Ishikawa (cell line): ENCODE data around the gene S100A14.

Experiments used
- CEBPB ChIP-seq: IDR thresholded peaks from 2 replicates; pipeline ENCODE4 v1.6.1; 2012
- CREB1 ChIP-seq: IDR thresholded peaks from 2 replicates; pipeline ENCODE4 v1.6.1; 2012; ENCODE audit warnings: low read depth
- EGR1 ChIP-seq: IDR thresholded peaks from 2 replicates; pipeline ENCODE4 v1.6.1; 2012
- EP300 ChIP-seq: IDR thresholded peaks from 2 replicates; pipeline ENCODE4 v1.6.1; 2012; ENCODE audit warnings: borderline replicate concordance
- FOXM1 ChIP-seq: IDR thresholded peaks from 2 replicates; pipeline ENCODE4 v1.6.1; 2012; ENCODE audit warnings: low read depth, borderline replicate concordance
- NFIC ChIP-seq: IDR thresholded peaks from 2 replicates; pipeline ENCODE4 v1.6.1; 2012
- RAD21 ChIP-seq: IDR thresholded peaks from 2 replicates; pipeline ENCODE4 v1.6.1; 2012; ENCODE audit warnings: low read depth
- TAF1 ChIP-seq: IDR thresholded peaks from 2 replicates; pipeline ENCODE4 v1.6.1; 2012; ENCODE audit warnings: low read depth, mild to moderate bottlenecking
- TCF12 ChIP-seq: IDR thresholded peaks from 2 replicates; pipeline ENCODE4 v1.6.1; 2012; ENCODE audit warnings: low read depth
- TEAD4 ChIP-seq: IDR thresholded peaks from 2 replicates; pipeline ENCODE4 v1.6.1; 2012
- YY1 ChIP-seq: IDR thresholded peaks from 2 replicates; pipeline ENCODE4 v1.6.1; 2012; ENCODE audit warnings: low read depth
- ZBTB7A ChIP-seq: IDR thresholded peaks from 2 replicates; pipeline ENCODE4 v1.6.1; 2012; ENCODE audit warnings: low read depth
- TF ChIP-seq, protein P1 (sequence below): IDR thresholded peaks from 2 replicates; pipeline ENCODE4 v1.6.1; 2012; ENCODE audit warnings: low read depth, mild to moderate bottlenecking
- TF ChIP-seq, protein P2 (sequence below): IDR thresholded peaks from 2 replicates; pipeline ENCODE4 v1.6.1; 2012
- TF ChIP-seq, protein P3 (sequence below): IDR thresholded peaks from 2 replicates; pipeline ENCODE4 v1.6.1; 2012

S100A14 gene

DNA sequence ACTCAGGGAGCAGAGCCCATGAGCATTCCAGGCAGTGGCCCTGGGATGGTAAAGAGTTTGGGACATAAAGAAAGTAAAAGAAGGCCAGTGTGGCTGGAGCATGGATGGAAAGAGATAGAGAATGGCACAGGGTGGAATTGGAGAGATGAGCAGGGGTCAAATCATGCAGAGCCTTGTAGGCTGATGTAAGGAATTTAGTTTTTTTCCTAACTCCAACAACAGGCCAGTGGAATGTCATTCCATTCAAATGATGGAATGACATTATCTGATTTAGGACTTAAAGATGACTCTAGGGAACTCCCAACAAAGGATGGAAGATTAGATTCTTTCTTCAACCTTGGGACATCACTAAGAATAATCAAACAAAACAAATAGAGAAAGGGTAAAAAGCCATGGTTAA is 37.6 kb downstream of the S100A14 start:
- TF ChIP-seq TAF1 = no peak
- TF ChIP-seq TCF12 = no peak
- TF ChIP-seq CEBPB = no peak
- no peak for TF ChIP-seq TEAD4
- TF ChIP-seq, protein P1, sequence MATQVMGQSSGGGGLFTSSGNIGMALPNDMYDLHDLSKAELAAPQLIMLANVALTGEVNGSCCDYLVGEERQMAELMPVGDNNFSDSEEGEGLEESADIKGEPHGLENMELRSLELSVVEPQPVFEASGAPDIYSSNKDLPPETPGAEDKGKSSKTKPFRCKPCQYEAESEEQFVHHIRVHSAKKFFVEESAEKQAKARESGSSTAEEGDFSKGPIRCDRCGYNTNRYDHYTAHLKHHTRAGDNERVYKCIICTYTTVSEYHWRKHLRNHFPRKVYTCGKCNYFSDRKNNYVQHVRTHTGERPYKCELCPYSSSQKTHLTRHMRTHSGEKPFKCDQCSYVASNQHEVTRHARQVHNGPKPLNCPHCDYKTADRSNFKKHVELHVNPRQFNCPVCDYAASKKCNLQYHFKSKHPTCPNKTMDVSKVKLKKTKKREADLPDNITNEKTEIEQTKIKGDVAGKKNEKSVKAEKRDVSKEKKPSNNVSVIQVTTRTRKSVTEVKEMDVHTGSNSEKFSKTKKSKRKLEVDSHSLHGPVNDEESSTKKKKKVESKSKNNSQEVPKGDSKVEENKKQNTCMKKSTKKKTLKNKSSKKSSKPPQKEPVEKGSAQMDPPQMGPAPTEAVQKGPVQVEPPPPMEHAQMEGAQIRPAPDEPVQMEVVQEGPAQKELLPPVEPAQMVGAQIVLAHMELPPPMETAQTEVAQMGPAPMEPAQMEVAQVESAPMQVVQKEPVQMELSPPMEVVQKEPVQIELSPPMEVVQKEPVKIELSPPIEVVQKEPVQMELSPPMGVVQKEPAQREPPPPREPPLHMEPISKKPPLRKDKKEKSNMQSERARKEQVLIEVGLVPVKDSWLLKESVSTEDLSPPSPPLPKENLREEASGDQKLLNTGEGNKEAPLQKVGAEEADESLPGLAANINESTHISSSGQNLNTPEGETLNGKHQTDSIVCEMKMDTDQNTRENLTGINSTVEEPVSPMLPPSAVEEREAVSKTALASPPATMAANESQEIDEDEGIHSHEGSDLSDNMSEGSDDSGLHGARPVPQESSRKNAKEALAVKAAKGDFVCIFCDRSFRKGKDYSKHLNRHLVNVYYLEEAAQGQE = no peak
- no peak for TF ChIP-seq EGR1
- no peak for TF ChIP-seq ZBTB7A

DNA sequence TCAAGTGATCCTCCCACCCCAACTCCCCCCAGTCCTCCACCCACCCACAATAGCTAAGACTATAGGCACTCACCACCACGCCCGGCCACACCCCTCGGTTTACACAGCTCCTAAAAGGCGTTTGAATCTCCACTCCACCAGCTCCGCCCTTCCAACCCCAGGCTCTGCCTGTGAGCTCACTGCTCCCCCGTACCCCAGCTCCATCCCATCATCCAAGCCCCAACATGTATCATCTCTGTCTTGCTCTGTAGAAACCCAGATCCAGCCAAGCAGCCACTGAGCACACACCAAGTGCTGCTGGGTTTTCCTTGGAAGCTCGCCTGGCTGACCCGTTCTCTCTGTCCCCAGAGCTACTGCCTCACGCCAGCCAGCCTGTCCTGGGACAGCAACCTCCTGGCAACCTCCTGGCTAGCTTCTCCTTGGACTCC is 38.5 kb downstream of the S100A14 start:
- TF ChIP-seq ZBTB7A = no peak
- TF ChIP-seq CEBPB = no peak
- no peak for TF ChIP-seq TCF12
- TF ChIP-seq, protein P2, sequence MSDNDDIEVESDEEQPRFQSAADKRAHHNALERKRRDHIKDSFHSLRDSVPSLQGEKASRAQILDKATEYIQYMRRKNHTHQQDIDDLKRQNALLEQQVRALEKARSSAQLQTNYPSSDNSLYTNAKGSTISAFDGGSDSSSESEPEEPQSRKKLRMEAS = no peak
- no peak for TF ChIP-seq FOXM1
- no peak for TF ChIP-seq EGR1
- TF ChIP-seq TEAD4 = no peak
- no peak for TF ChIP-seq CREB1
- TF ChIP-seq, protein P1 = no peak
- no peak for TF ChIP-seq TAF1
- no peak for TF ChIP-seq RAD21
- no peak for TF ChIP-seq EP300
- TF ChIP-seq YY1 = no peak

DNA sequence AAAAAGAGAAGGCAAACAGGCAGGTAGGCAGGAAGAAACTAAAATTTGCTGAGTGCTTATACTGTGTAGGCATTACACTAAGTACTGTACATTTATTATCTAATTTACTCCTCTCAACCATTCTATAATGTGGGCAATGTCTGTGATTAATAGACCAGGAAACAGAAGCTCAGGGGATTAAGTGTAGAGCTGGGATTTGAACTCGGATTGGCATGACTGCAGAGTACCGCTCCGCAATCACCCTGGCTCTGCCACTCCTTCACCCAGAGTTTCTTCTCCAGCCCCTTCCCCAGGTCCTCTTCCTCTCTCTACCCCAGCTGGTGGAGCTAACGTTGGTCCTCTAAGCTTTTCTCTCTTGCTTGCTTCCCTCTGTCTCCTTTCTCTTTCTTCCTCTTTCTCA is 39.0 kb downstream of the S100A14 start:
- TF ChIP-seq, protein P2 = no peak
- TF ChIP-seq CEBPB (no peak), YY1 (no peak), ZBTB7A (no peak), EP300 (no peak), RAD21 (no peak), EGR1 (no peak)
- TF ChIP-seq, protein P1 = no peak
- TF ChIP-seq, protein P3, sequence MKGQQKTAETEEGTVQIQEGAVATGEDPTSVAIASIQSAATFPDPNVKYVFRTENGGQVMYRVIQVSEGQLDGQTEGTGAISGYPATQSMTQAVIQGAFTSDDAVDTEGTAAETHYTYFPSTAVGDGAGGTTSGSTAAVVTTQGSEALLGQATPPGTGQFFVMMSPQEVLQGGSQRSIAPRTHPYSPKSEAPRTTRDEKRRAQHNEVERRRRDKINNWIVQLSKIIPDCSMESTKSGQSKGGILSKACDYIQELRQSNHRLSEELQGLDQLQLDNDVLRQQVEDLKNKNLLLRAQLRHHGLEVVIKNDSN = no peak

DNA sequence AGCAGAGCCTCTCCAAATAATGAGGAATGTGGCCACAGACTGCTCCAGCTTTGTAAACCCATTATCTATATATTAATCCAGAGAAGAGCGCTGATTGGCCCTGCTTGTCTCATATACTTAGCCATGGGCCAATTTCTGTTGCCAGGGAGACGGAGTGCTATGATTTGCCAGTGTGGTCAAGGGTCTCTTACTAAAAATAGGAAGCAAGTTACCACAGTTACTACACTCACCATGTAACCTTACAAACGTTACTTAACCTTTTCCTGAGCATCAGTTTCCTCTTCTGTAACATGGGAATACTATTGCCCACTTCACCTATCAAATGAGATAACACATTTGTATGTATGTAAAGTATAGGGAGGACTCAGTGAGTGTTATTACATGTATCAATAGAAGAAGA is 42.8 kb downstream of the S100A14 start:
- no peak for TF ChIP-seq EP300
- TF ChIP-seq ZBTB7A = no peak
- TF ChIP-seq, protein P1 = no peak
- TF ChIP-seq FOXM1 = no peak
- no peak for TF ChIP-seq NFIC
- TF ChIP-seq YY1 = no peak
- TF ChIP-seq TEAD4 = no peak
- no peak for TF ChIP-seq RAD21
- TF ChIP-seq EGR1 = no peak
- TF ChIP-seq, protein P2 = no peak
- TF ChIP-seq, protein P3 = no peak
- TF ChIP-seq CREB1 = no peak
- TF ChIP-seq TAF1 = no peak
